GM13977 (cell line): ENCODE results near the gene OR8J1.

Experiments used
- DNase-seq: peaks from one replicate; pipeline ENCODE4 v3.0.0; 2012; ENCODE audit warnings: low spot score
- in situ Hi-C: fragments of 300-500 bp; cut with MboI; formaldehyde crosslinking; loops from one replicate; pipeline ENCODE4 v1.12.0; 2022; ENCODE audit warnings: low sequenced_read_pairs, low pct_unique_long_range_greater_than_20kb, mixed read lengths, inconsistent platforms; ENCODE audit not compliant: unreplicated experiment
- TF ChIP-seq, protein P1 (sequence below): IDR thresholded peaks from 2 replicates; pipeline ENCODE4 v1.5.1; 2012; ENCODE audit warnings: mild to moderate bottlenecking, control low read depth; ENCODE audit not compliant: insufficient read depth; ENCODE audit errors: extremely low read depth, missing control alignments

Gene OR8J1

DNA sequence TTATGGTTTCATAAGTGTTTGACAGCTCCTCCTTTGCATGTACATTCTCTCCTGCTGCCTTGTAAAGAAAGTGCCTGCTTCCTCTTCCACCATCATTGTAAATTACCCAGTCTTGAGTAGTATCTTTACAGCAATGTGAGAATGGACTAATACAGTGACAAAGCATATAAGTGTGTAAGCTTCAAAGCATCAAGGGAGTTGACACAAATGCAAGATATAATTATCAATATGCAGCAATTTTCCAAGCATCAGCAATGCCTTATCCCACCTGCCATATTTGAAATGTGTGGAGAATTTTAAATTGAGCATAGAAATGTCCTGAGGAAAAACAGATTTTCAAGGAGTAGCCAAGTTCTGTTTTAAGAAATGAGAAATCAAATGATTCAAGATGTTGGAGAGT lies 56.7 kb downstream of the OR8J1 start:
- in situ Hi-C loops, result no loop called here
- TF ChIP-seq, protein P1, sequence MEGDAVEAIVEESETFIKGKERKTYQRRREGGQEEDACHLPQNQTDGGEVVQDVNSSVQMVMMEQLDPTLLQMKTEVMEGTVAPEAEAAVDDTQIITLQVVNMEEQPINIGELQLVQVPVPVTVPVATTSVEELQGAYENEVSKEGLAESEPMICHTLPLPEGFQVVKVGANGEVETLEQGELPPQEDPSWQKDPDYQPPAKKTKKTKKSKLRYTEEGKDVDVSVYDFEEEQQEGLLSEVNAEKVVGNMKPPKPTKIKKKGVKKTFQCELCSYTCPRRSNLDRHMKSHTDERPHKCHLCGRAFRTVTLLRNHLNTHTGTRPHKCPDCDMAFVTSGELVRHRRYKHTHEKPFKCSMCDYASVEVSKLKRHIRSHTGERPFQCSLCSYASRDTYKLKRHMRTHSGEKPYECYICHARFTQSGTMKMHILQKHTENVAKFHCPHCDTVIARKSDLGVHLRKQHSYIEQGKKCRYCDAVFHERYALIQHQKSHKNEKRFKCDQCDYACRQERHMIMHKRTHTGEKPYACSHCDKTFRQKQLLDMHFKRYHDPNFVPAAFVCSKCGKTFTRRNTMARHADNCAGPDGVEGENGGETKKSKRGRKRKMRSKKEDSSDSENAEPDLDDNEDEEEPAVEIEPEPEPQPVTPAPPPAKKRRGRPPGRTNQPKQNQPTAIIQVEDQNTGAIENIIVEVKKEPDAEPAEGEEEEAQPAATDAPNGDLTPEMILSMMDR, result no peak
- DNase-seq, result no peak
